ENCODE data around the gene EPYC.

- TF ChIP-seq CTCF (conservative IDR thresholded peaks at IDR 0.05; ENCODE audit: low read depth, low read length) (no peak), EZH2 (IDR thresholded peaks at IDR 0.05; ENCODE audit: borderline replicate concordance, low read depth, low read length, poor library complexity, severe bottlenecking) (no peak)
Measured at GRCh38 chr12:91043408-91043807, 38.6 kb upstream of the EPYC start.
